HG03354 (cell line): ENCODE measurements around the gene RSBN1L.

ENCODE experiments used
- ATAC-seq: cut with Tn5 transposase; IDR thresholded peaks from one replicate; pipeline ENCODE4 v1.9.1; 2021; ENCODE audit warnings: mild to moderate bottlenecking; ENCODE audit not compliant: unreplicated experiment, poor library complexity, severe bottlenecking

Gene RSBN1L

DNA sequence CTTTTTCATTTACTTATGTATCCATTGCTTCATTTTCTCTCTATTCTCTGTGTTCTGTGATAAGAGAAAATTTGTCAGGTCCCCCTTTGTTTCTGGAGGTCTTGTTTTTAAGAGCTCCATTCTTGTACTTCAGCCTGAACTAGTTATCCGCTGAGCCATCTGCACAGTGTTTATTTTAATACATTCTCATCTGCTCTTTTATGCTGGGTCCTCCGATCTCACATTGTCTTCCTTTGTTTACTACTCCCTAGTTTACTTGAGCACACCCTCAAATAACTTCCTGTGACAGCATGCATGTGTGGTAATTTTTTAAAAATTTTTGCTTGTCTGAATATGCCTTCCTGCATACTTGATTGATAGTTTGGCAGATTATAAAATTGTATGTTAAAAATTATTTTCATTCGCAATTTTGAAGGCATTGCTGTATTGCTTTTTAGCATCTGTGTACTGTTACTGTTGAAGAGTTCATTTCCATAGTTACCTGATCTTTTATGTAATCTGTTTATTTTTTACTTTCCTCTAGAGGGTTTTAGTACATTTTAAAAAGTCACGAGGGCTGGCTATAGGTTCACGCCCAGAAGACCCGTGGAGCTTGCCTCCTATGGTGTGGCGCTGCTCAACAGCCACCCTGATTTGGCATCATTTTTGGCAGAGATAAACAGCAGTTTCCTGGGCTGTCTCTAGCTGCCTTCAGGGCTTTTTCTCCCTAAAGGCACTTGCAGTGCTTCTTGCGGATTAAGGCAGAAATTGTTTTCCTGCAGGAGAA lies 31.9 kb downstream of the RSBN1L start:
- ATAC-seq, result no peak

GRCh38 chr7:77729574-77730348 lies 33.5 kb downstream of the RSBN1L start:
- no peak for ATAC-seq

GRCh38 chr7:77731716-77732115 lies 35.5 kb downstream of the RSBN1L start:
- no peak for ATAC-seq

DNA sequence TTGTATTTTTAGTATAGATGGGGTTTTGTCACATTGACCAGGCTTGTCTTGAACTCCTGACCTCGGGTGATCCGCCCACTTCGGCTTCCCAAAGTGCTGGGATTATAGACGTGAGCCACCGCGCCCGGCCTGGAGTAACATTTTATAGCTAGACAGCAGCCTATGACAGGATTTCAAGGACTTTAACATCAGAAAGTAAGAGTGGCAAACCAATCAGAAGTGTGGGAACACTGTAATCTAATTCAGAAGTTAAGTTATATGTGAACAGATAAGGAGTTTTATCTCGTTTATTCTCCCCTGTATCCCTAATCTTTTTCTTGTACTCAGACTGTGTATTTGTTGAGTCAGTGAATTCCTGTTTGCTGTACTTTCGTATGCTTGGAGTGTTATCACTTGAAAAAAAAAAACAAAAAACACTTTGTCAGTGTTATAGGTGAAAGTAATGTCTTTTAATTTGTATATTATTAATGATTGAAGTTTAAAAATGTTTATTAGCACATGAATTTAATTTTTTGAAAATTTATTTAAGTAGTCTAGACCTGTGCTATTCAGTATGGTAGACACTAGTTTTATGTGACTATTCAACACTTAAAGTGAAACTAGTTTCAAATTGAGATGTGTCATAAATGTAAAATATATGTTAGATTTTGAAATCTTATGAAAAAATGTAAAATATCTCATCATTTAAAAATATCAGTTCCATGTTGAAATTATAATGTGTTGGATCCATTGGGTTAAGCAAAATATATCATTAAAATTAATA lies 38.6 kb downstream of the RSBN1L start:
- no peak for ATAC-seq

DNA sequence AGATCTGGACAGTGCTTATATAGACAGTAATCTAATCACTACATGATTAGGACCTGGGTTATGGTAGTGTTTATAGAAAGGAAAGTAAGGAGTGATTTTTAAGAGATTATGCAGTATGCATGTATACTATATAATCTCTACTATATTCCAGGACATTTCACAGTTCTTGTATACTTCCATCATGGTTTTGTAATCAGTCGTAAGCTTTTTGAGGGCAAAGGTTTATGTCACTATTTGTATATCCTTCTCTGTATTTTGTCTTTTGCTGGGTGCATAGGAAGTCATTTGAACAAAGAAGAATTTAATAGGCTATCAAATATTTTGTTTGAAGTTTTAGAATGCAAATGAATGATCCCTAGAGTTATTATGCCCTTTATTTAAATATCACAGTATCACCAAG lies 39.2 kb downstream of the RSBN1L start:
- ATAC-seq, result no peak

DNA sequence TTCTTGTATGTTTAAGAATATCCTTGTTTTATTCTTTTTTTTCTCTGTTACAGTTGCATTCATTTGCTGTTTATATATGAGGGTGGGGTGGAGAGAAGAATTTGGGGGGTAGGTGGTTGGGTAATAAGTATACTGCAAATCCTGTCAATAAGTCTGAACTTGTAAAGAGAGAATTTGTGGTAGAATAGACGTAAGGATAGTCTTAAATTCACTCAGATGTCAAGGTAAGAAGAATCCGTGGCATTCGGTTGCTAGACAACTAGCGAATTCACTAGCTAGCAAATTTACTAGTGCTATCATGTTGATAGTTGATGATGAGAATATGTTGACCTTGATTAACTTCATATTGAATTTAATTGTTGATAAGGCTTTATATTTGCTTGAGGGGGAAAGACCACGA lies 40.7 kb downstream of the RSBN1L start:
- no peak for ATAC-seq

DNA sequence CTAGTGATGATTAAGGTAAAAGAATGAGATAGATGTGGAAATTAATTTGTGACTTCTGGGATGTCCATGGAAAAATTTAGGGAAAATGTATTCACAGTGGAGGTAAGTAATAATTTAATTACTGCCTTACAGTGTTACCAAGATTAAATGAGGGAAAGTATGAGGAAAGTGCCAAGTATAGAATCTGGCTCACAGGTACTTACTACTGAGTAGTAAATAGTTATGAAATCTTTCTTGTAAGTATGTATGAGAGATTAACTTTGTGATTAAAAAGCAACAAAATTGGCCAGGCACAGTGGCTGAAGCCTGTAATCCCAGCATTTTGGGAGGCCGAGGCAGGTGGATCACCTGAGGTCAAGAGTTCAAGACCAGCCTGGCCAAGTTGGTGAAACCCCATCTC lies 42.1 kb downstream of the RSBN1L start:
- ATAC-seq, result no peak

DNA sequence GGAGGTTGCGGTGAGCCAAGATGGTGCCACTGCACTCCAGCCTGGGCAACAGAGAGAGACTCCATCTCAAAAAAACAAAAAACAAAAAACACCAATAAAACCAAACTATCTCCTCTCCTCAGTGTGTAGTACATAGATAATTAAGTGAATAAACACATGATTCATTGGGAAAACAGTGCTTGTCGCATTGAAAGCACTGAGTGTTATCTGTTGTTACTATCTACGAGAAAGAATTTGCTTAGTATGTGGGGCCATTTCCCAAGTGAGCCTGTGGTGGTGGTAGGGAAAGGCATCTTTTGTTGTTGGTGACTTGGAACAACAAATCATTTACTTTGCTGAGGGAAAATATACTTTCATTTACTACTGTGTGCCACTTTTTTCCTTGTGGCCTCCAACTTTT lies 42.6 kb downstream of the RSBN1L start:
- no peak for ATAC-seq

DNA sequence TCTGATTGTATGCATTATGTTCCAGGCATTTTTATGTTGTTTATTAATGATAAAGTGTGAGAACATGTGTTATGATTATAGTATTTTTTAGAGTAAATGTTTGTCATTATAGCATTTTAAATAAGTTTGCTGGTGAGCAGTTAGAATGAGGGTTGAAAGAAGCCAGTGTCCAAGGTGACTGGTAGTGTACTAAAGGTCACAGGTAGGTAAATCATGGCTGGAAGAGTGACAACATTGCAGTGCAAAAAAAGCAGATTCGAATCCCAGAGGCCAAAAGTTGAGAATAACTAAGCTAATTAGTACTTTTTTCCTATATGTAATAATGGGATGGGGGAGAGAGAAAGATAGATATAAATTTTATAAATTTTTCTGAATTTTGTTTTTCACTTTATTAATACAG lies 44.0 kb downstream of the RSBN1L start:
- no peak for ATAC-seq

- no peak for ATAC-seq
Measured at GRCh38 chr7:77743518-77743917, 47.3 kb downstream of the RSBN1L start.

- no peak for ATAC-seq
Measured at GRCh38 chr7:77745746-77746145, 49.5 kb downstream of the RSBN1L start.

GRCh38 chr7:77746164-77746823 lies 50.0 kb downstream of the RSBN1L start:
- ATAC-seq, result no peak

DNA sequence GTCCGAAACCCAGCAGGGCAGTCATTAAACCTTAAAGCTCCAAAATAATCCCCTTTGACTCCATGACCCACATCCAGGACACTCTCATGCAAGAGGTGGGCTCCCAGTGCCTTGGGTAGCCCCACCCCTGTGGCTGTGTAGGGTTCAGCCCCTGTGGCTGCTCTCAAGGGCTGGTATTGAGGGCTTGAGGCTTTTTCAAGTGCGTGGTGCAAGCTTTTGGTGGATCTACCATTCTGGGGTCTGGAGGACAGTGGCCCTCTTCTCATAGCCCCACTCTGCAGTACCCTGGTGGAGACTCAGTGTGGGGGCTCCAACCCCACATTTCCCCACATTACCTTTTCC lies 50.5 kb downstream of the RSBN1L start:
- ATAC-seq, result no peak

GRCh38 chr7:77747178-77747577 lies 50.9 kb downstream of the RSBN1L start:
- no peak for ATAC-seq

DNA sequence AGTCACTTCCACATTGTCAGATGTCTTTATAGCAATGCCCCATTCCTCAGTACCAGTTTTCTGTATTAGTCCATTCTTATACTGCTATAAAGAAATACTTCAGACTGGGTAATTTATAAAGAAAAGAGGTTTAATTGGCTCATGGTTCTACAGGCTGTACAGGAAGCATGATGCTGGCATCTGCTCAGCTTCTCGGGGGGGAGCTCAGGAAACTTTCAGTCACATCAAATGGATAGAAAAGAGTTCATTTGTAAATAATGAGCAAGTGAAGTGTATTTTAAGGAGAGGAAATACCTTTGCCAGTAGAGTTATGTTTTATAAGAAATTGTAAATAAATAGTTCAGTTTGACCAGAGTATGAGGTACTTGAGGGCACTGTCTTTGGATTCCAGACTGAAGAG lies 51.5 kb downstream of the RSBN1L start:
- ATAC-seq, result no peak

GRCh38 chr7:77752016-77752415 lies 55.8 kb downstream of the RSBN1L start:
- no peak for ATAC-seq

DNA sequence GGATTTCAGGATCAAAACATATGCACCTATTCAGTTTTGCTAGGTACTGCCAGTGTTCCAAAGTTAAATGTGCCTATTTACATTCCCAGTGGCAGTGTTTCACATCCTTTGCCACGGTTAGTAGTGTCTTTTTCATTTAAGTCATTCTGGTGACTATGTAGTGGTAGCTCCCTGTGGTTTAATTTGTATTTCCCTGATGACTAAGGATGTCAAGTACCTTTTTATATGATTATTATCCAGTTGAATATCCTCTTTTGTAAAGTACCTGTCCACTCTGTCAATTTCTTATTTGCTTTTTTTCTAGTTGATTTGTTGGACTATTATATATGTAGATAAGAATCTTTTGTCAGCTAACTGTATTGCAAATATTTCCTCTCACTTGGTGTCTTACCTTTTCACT lies 56.9 kb downstream of the RSBN1L start:
- ATAC-seq, result no peak

DNA sequence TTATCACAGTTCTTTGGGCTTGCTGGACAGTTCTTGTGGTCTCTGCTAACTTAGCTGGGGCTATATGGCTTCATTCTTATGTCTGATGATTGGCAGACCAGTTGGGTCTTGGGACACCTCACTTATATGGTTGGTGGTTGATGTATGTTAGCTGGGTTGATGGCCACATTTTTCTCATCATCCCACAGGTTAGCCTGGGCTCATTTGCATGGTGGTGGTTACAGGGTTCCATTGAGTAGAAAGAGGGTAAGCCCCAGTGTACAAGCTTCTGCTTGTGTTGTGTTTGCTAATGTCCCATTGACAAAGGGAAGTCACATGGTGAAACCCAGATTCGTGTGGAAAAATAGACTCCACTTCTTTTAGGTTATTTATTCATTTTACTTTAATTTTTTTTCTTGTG lies 61.3 kb downstream of the RSBN1L start:
- peak; percentile 80 for ATAC-seq

DNA sequence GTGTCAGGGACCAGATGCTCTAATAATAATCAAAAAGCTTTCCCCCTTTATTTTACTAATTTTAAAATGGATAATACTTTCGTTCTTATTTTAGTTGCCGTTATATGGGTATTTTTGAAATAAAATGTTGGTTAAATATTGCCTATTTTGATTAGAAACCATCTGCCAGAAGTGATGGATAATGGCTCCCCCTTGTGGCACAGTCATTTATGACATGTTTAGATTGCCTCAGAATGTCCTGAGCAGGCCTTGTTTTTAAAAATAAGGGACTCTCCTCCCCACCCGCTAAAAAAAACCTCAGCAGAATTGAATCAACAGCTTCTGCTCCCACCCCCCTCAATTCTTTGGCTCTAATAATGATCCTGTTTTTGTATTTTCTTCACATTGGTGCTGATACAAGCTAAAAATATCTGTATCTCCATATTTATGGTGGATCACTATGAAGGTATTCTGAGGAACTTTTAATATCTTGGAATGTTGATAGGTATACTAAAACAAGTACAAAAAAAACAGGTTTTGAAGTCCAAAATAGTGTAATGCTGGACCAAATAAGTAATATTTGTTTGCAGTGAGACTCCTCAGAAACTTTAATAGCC lies 63.1 kb downstream of the RSBN1L start:
- peak; percentile 58 for ATAC-seq
